T47D (cell line): ENCODE measurements around the gene SH3BP5L.

Experiments
- DNase-seq, 2 experiments: peaks; one replicate each; pipeline versions ENCODE4 v3.0.0 to v3.0.0-alpha.2; 2011 to 2012; ENCODE audit warnings: low read depth in 1 of 2, low spot score in 1 of 2
- JUND ChIP-seq: IDR thresholded peaks from 2 replicates; pipeline ENCODE4 v1.6.1; 2012; ENCODE audit warnings: low read depth
- in situ Hi-C: cut with HindIII; loops from 2 replicates; pipeline ENCODE4 v1.10.0; 2016; ENCODE audit warnings: low sequenced_read_pairs, low pct_unique_long_range_greater_than_20kb

The SH3BP5L gene

GRCh38 chr1:248820041-248820585 is 5.6 kb downstream of the SH3BP5L start:
- DNase-seq: no peak
- in situ Hi-C loops: no loop called here
- no peak for TF ChIP-seq JUND

- in situ Hi-C loops: no loop called here
- no peak for TF ChIP-seq JUND
- peak in 1 of 2 experiments; percentile 25 for DNase-seq
Observed at GRCh38 chr1:248818505-248819374, 7.0 kb downstream of the SH3BP5L start.

- in situ Hi-C loops: no loop called here
- no peak for DNase-seq
- TF ChIP-seq JUND: no peak
Observed at GRCh38 chr1:248817065-248817464, 8.7 kb downstream of the SH3BP5L start.

- DNase-seq: no peak
- in situ Hi-C loops: no loop called here
- no peak for TF ChIP-seq JUND
Observed at GRCh38 chr1:248816042-248816851, 9.5 kb downstream of the SH3BP5L start.

GRCh38 chr1:248815407-248816034 is 10.2 kb downstream of the SH3BP5L start:
- no peak for TF ChIP-seq JUND
- in situ Hi-C loops: no loop called here
- no peak for DNase-seq

GRCh38 chr1:248814351-248814750 is 11.4 kb downstream of the SH3BP5L start:
- DNase-seq: no peak
- in situ Hi-C loops: no loop called here
- TF ChIP-seq JUND: no peak

GRCh38 chr1:248813546-248813945 is 12.2 kb downstream of the SH3BP5L start:
- DNase-seq: no peak
- in situ Hi-C loops: no loop called here
- no peak for TF ChIP-seq JUND

GRCh38 chr1:248812736-248813425 is 12.8 kb downstream of the SH3BP5L start:
- in situ Hi-C loops: no loop called here
- DNase-seq: no peak
- TF ChIP-seq JUND: no peak

GRCh38 chr1:248811514-248812490 is 13.9 kb downstream of the SH3BP5L start:
- peak in 1 of 2 experiments; percentile 62 for DNase-seq
- in situ Hi-C loops: no loop called here
- no peak for TF ChIP-seq JUND

GRCh38 chr1:248810727-248811513 is 14.8 kb downstream of the SH3BP5L start:
- in situ Hi-C loops: no loop called here
- DNase-seq: peak in 1 of 2 experiments; percentile 32
- TF ChIP-seq JUND: no peak
